CD1c-positive myeloid dendritic cell (primary cell): ENCODE measurements around the gene ATAD3A.
"Not testable (repeated sequence)": the region's sequence is repeated elsewhere in the genome, so short reads cannot be mapped to it uniquely, and the experiment has no call there.

ENCODE experiments used
- DNase-seq: peaks from one replicate; pipeline ENCODE4 v3.0.0-alpha.2; 2016; ENCODE audit errors: extremely low spot score

ATAD3A gene

DNA sequence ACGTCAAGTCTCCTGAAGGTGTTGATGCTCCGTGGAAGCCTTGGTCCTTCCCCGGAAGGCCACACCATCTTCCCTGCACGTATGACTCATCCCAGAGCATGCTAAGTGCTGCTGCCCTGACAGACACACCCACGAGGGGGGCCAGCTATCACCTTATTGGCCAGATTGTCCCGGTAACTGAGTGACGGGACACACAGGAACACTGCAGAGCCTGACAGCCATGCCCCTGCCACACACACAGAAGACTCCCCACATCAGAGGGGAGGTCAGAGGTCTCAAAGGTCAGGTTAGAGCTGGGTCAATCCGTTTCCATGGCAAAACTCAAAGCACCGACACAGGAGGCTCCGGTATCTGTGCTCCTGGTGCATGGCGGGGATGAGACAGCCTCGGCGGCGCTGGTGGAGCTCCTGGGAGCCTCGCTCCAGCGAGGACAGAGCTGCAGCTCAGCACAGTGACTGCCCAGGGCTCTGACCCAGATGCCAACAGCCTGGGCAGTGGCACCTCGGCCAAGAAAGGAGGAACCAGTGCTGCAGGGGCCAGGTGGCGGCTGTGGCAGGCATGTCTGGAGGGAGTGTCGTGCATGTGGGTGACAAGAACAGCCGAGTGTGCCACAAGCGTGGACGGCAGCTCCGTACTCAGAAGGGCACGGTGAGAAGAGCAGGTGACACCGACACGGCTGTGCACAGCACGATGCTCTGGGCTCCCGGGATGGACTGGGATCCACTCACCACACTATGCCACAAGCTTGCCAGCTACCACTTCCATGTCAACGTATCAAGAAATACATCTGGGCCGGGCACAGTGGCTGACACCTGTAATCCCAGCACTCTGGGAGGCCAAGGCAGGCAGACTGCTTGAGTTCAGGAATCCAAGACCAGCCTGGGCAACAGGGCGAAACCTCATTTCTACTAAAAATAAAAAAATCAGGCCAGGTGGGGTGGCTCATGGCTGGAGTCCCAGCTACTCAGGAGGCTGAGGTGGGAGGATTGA is 43.3 kb downstream of the ATAD3A start:
- no peak for DNase-seq

DNA sequence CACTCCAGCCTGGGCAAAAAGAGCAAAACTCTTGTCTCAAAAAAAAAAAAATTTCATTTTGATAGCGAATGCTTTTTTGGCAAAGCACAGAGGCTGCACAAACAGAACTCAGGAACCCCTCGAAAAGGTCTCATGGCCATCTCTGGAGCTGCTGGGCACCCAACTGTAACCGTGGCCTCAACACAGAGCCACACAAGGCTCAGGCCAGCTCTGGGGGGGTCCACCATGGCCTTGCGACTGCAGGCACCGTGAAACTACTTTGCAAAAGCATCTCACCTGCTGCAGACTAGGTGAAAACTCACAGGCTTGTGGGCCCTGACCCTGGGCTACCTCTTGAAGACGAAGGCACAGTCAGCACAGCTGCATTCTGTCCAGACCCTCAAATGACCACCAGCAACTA is 44.5 kb downstream of the ATAD3A start:
- DNase-seq = no peak

DNA sequence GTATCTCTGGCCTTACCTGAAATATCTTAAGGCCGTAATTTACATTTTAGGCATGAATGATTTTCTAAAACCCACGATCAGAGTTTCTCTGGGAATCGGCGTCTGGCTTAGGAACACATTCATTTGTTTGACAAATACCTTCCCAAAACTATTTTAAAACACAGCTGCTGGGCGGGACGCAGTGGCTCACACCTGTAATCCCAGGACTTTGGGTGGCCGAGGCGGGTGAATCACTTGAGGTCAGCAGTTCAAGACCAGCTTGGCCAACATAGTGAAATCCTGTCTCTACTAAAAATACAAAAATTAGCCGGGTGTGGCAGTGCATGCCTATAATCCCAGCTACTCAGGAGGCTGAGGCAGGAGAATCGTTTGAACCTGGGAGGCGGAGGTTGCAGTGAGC is 45.0 kb downstream of the ATAD3A start:
- DNase-seq = not testable (repeated sequence)

DNA sequence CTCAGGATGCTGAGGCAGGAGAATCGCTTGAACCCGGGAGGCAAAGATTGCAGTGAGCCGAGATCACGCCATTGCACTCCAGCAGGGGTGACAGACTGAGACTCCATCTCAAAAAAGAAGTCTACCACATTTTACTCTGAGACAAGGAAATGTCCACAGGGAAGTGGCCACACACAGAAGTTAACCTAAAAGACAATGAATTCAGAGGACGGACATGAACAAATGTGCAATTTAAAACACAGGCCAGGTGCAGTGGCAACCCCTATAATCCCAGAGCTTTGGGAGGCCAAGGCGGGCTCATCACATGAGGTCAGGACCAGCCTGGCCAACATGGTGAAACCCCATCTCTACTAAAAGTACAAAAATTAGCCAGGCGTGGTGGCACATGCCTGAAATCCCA is 45.7 kb downstream of the ATAD3A start:
- DNase-seq = not testable (repeated sequence)

DNA sequence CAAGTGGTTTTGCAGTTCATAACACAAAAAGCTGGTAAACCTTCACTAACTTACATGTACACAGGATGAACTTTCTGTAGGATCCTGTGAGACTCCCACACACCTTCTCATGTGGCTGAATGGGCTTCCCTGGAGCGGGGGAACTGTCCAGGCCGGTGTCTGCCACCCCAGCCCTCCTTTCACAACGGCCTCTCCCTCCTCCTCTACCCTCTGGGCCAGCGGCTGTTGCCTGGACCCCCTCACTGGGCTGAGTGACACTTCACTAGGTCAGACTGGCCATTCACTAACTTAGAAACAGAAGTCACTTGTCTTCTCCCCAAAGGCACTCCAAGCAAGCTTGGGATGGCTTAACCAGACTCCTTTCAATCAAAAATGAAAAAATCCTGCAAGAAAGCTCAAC is 46.6 kb downstream of the ATAD3A start:
- no peak for DNase-seq

DNA sequence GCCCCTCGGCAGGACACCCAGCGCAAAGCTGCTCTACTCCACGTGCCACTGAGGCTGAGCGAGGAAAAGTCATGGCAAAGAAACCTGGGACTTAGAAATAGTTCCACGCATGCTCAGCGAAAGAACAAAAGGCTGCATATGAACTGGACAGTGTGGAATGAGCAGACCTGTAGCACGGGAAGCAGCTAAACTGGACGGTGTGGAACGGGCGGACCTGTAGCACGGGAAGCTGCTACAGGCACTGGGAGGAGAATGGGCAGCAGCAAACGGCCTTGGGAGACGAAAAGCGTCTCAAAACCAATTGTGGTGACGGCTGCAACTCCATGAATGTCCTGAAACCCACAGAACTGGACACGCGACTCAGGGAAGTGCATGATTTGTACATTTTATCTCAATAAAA is 47.1 kb downstream of the ATAD3A start:
- no peak for DNase-seq

DNA sequence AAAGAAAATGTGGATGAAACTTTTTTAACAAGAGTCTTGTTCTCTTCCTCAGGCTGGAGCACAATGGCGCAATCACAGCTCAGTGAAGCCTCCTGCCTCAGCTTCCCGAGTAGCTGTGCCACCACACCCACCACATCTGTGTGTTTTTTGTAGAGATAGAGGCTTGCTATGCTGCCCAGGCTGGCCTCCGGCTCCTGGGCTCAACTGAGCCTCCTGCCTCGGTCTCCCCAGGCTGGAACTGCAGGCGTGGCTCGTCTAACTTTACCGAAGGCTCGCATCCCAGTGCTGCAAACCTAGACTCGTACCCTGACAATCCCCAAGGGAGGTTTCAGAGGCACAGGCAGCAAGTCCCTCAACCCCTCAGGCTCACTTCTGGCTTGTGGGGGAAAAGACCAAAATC is 48.2 kb downstream of the ATAD3A start:
- no peak for DNase-seq

DNA sequence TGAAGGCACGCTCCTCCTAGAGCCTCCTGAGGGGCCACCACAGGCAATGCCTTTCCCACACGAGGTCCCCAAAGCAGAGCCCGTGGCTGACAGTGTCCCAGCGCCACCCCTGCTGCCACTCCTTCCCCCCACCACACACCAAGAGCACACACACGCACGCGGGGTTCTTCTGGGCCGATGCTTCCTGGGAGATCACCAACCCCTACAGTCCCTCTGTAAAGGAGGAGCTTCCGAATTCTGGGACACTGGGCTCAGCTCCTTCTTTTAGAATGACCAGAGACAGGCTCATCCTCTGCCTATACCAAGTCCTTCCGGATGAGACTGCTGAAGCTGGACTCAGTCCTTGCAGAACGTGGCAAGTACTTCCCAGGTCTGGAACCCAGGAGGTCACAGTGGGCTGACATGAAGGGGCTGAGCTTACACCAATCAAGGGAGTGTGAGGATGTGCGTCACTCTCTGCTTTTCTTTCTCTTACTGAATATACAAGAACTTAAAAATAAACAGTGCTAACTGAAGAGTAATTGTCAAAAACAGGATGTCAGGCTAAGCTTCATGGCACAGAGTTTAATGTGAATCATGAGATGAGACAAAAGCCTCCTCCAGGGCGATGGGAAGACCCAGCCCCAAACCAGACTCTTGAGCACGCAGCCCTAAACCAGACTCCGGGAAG is 50.0 kb downstream of the ATAD3A start:
- DNase-seq = no peak

DNA sequence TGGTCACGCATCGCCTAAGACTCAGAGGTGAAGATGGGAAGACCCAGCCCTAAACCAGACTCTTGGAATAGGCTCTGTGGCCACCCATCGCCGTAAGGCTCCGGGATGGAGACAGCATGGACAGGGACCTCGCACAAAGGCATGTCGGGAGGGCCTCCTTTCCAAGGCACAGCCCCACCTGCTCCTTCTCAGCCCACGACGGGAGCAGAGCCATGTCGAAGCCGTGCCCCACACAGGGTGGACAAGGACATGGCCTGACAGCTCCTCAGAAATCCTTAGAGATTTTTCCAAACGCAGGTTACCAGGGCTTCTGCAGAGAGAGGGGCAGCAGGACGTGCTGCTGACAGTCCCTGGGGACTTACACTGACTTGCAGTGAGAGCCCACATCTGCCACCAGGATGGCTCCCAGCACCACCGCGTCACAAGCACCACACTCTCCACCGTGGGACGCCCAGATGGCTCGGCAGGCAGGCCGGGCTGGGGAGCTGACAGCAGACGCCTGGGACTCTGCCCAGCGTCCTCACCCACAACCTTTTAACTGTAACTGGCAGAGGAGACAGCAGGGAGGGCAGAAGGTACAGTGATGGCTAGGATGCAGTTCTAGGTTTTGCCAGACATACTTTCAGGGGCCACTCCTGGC is 50.7 kb downstream of the ATAD3A start:
- DNase-seq = no peak

DNA sequence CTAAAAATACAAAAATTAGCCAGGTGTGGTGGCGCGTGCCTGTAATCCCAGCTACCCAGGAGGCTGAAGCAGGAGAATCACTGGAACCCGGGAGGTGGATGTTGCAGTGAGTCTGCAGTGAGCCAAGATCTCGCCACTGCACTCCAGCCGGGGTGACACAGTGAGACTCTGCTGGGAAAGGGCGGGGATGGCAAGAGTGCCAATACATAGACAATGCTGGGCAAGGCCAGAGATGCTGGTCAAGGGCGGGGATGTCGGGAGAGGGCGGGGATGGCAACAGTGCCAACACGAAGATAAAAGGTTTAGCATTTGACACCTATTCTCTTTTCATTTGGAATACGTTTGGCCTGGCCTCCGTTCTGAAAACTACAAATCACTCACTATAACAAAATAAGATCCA is 51.7 kb downstream of the ATAD3A start:
- no peak for DNase-seq

DNA sequence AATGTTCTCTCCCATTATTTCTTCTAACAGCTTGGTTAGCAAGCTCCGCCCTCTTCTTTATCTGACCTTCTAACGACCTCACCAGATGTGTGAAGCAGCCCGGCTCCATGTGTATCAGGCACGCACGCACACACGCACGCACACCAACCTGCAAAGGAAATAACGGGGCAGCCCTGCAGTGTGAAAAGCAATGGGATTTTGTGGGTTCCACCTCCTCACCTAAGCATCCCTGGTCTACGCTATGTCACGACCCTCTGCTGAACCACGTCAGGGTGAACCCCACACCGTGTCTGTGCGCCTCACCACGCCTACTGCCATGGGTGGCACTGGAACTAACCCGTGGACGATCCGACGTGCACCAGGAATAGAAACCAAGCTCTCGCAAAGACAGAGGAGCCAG is 52.3 kb downstream of the ATAD3A start:
- DNase-seq = no peak

DNA sequence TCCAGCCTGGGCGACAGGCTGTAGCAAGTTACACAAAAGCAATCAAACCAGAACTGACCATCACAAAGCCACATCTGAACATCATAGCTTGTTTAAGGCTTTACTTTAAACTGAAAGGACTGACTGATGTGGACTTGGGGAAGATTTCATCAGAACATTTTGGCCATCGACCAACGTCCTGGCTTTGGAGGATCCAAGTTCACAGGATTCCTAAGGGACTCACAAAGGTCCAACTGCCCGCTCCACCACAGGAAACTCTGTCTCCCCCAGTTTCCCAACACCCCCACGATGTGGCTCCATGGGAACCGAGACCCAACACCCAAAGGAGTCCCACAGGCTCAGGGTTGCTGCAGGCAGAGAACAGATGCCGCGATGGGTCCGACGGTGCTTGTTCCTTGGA is 53.4 kb downstream of the ATAD3A start:
- DNase-seq = no peak

DNA sequence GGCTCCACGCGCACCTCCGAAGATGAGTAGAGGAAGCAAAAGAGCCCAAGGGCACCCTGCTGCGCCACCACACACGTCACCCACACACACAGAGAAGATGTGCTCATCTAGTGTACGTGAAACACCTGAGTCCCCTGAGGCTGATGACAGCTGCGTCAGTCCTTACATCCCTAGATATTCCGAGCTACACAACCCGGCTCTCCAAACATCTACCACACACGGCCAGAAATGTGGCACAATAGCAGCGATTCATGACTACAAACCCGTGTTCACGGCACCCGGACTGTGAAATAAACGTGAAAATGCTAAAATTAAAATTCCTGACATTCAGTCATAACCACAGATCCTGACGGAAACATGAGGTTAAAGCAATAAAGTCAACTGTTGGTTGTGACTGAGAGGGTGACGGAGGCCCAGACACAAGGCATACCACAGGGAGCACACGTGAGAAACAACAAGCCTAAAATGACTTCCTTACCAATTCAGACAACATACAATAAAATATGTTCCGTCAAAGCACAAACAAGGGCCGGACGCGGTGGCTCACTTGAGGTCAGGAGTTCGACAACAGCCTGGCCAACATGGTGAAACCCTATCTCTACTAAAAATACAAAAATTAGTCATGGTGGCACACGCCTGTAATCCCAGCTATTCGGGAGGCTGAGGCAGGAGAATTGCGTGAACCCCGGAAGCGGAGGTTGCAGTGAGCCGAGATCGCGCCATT is 55.4 kb downstream of the ATAD3A start:
- no peak for DNase-seq

DNA sequence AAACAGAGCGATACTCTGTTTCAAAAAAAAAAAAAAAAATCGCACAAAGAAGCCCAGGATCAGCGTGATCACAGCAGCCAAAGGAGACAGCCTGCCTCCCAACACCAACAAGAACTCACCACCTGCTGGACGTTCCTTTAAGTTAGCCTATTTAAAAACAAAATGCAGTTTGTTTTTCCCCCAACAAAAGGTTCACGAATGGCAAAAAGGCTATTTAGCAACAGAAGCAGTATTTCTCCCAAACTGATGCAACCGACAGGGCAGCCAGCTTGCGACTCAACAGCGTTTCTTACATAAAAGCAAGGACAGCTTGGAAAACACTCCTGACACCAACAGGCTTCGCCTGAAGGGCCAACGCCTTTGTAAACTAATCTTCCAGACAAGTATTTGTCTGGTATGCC is 55.9 kb downstream of the ATAD3A start:
- DNase-seq = no peak

DNA sequence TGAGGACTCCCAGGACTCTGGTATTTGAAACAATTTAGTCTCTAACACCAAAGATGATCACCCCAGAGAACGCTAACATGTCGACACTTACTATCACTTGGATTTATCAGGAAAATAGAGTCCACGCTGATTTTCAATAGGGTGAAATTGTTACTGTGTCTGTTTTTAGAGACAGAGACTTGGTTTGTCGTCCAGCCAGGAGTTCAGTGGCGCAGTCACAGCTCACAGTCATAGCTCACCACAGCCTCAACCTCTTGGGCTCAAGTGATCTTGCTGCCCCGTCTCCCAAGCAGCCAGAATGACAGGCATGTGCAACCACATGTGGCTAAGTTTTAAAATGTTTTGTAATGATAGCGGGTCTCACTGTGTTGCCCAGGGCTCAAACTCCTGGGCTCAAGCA is 57.4 kb downstream of the ATAD3A start:
- no peak for DNase-seq

DNA sequence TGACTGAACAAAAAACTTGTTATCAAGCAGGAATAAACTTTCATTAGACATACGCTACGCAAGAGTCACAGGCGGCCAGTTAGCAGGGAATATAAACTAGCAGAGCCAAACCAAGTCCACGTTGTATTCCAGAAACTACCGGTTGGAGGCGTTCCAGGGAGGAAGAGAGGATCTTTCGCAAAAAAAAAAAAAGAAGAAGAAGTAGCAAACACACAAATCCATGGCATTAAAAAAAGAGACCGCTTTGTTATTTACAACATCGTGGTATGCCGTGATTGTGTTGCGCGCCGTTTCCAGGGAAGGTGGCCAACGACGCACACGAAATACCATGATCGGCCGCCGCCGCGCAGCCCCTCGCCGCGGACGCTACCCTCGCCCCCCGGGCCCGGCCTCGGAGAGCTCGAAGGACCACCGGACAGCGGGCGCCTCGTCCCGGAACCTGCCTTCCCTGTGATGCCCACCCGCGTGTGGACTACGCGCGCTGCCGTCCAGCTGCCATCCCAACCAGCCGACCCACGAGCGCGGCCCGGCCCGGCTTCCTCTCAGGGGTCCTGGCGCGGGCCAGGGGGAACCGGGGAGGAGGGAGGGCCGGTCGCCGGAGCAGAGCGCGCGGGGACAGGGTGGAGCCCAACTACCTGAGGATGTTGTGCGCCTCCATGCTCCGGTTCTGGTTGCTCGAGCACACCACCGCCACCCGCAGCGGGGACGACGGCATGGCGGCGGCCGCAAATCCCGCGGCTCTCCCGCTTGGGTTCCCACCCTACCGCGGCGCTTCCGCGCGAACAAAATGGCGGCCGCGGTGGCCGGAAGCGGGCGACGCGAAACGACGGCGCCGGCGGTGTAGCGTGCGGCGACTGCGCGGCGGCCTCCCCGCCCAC is 62.1 kb downstream of the ATAD3A start:
- DNase-seq = peak; percentile 90

DNA sequence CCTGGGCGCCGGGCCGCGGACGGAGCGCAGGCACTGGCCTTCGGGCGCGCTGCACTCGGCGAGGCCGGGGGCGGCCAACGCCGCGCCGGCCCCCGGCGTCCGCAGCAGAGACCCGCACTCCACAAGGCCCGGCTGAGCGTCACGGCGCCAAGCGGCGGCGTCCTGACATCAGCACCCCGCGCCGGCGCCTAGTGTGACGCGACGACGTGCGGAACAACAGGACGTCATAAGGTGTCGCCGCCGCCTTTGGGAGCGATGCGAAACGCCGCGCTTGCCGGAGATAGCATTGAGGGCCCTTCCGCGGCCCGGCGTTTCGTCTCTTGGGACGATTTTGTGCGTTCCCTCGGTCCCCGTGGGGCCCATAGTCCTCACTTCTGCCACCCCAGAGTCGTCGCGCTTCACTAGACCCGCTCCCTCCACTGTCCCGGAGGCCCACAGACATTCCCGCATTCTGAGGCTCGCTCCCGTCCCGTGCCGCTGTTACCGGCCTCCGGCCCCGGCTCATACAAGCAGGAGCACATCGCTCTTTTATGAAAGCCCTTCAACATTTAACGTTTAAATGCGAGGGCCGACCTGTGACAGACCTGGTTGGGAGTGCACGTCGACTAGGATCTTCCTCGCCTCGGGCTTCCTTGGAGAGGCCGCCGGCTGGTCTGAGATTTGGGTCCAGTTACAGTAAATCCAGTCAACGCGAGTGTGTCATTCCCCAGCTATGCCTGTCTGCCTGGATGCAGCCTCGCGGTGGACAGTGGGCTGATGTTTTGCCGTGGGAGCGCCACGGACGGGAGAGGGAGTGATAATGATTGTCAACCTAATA is 63.0 kb downstream of the ATAD3A start, which contains the start of gene SSU72:
Gene SSU72 (minus strand): TSS at position 143 of the 817 bp plus-strand sequence. CDS start 306 bp downstream, outside the sequence.
- peak; percentile 97 for DNase-seq

DNA sequence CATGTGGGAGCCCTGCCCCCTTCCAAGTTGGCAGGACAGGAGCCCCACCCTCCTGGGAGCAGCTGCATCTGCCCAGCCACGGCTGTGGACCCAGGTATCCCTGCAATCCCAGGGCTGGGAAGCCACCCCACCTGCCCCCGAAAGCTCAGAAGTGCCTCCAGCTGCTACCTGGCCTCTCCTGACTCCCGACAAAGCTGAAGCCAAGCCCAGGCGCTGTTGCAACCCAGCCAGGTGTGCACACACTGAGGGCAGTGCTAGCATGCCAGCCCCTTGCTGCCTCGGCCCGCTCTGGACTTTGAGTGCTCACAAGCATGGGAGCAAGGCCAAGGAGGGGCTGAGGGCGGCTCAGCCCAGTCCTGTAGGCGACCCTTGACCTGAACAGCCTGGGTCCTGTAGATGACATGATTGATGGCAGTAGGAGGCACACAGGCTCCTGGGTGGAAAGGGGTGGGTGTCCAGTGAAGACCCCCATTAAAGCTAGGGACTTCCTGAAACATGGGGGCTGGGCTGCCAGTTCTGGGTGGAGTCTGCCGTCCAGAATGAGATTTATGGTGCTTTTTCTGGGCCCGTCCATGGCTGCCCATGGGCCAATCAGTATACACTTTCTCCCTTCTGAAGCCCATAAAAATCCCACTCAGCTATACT is 65.5 kb downstream of the ATAD3A start:
- no peak for DNase-seq

DNA sequence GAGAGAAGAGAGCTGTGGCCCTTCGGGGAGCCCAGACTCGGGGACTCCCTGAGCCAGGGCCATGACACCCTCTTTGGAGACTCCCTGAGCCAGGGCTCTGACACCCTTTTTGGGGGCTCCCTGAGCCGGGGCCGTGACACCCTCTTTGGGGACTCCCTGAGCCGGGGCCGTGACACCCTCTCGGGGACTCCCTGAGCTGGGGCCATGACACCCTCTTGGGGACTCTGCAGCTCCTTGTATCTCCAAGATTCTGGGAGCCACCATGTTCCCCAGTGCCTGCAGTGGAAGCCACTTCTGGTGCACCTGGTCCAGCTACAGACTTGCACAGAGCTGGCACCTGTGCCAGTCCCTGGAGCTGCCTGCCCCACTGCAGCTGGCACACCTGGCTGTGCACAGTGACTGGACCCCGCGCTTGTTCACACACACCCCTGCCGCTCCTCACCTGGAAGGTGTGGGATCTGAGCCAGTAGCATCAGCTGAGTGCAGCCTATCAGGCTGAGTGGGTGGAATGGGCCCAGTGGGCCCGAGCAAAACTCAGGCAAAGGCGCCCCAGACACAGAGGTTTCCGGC is 66.5 kb downstream of the ATAD3A start:
- no peak for DNase-seq
